Fibroblast of pulmonary artery (primary cell): ENCODE results near the gene CYTH2.

ENCODE experiments used
- DNase-seq: peaks from one replicate; pipeline ENCODE4 v3.0.0-alpha.2; 2010; ENCODE audit warnings: low read depth
- H3K4me3 ChIP-seq: replicated peaks from 2 replicates; pipeline ENCODE4 v1.5.1; 2011; ENCODE audit warnings: low read depth, mild to moderate bottlenecking, control low read depth, low read length, moderate library complexity
- CTCF ChIP-seq: IDR thresholded peaks from 2 replicates; pipeline ENCODE4 v1.5.1; 2011; ENCODE audit warnings: mild to moderate bottlenecking, control low read depth, low read length, inconsistent platforms; ENCODE audit errors: missing control alignments

The CYTH2 gene

GRCh38 chr19:48469934-48470680, 938 bp downstream of the CYTH2 start:
- H3K4me3 ChIP-seq: peak overlapping the region; percentile 92
- TF ChIP-seq CTCF: no peak
- DNase-seq: no peak

- no peak for TF ChIP-seq CTCF
- no peak overlapping the region for H3K4me3 ChIP-seq
- DNase-seq: no peak
These were observed 1.7 kb downstream of the CYTH2 start for GRCh38 chr19:48470856-48471255.

DNA sequence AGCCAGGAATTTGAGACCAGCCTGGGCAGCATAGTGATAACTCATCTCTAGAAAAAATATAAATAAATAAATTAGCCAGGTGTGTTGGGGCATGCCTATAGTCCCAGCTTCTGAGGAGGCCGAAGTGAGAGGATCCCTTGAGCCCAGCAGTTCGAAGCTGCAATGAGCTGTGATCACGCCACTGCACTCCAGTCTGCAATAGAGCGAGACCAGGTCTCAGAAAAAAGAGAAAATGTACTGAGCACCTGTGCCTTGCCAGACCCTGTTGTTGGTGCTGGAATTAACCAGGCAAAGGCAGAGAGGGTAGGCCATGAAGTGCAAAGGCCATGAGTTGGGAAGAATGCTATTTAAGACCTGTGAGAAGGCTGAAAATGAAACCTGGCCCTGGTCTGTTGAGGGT, 2.7 kb downstream of the CYTH2 start:
- DNase-seq: no peak
- TF ChIP-seq CTCF: no peak
- no peak overlapping the region for H3K4me3 ChIP-seq

DNA sequence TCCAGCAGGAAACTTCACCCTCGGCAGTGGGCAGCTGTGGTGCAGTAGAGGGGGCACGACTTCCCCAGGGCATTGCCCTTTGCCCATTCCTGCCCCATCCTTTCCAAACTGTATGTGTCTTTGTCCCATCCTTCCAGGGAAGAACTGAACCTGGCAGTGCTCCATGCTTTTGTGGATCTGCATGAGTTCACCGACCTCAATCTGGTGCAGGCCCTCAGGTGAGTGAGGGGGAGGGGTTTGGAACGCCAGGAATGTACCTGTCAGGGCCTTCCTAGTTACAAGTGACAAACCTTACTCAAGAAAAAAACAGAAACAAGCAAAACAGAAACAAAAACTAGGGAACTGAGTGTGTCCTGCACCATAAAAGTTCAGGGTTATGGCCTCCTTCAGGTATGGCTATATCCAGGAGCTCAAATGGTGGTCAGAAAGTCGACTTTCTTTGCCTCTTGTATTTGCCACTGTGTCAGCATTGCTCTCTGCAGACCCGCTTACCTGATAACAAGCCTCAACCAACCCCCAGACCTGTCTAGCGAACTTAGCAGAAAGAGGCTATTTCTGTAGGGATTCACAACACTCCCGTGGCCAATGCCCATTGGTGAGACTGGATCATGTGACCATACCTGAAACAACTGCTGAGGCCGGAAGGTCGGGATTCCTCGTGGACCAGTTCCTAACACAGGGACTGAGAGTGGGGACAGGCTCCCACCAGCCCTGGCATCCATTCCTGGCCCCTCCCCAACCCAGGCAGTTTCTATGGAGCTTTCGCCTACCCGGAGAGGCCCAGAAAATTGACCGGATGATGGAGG, 4.2 kb downstream of the CYTH2 start:
- no peak for TF ChIP-seq CTCF
- no peak for DNase-seq
- H3K4me3 ChIP-seq: no peak overlapping the region

DNA sequence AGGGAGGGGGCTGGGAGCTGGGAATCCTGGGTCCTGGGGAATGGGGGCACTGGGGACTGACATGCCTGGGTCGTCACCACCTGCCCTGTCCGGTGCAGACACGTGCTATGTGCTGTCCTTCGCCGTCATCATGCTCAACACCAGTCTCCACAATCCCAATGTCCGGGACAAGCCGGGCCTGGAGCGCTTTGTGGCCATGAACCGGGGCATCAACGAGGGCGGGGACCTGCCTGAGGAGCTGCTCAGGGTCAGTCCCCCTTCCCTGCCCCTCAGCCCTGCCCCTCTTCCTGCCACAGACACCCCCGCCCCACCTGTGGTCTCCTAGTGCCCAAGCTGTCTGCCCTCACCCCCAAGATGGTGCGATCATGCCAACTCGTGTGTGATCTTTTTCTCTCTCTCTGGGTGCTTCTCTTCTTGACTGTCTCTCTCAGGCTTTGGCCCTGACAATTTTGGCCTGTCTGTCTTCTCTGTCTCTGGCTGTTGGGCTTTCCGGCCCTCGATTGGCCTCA, 5.0 kb downstream of the CYTH2 start:
- no peak for TF ChIP-seq CTCF
- H3K4me3 ChIP-seq: no peak overlapping the region
- DNase-seq: no peak

- H3K4me3 ChIP-seq: no peak overlapping the region
- DNase-seq: no peak
- no peak for TF ChIP-seq CTCF
These were observed 6.3 kb downstream of the CYTH2 start for GRCh38 chr19:48475369-48476068.
